ENCODE results near the gene HTRA3. TPM values are rescaled to one million over a fixed set of nuclear protein-coding genes. Genes with fewer than 3 reads are reported as not detected.

HTRA3 gene
- total and polyA plus RNA-seq, 4 donors, result 0.36 to 1.2 (median 1.1) TPM

DNA sequence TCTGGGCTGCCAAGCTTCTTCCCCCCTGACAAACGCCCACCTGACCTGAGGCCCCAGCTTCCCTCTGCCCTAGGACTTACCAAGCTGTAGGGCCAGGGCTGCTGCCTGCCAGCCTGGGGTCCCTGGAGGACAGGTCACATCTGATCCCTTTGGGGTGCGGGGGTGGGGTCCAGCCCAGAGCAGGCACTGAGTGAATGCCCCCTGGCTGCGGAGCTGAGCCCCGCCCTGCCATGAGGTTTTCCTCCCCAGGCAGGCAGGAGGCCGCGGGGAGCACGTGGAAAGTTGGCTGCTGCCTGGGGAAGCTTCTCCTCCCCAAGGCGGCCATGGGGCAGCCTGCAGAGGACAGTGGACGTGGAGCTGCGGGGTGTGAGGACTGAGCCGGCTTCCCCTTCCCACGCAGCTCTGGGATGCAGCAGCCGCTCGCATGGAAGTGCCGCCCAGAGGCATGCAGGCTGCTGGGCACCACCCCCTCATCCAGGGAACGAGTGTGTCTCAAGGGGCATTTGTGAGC is 37.0 kb downstream of the HTRA3 start:
- TF ChIP-seq, protein P1, sequence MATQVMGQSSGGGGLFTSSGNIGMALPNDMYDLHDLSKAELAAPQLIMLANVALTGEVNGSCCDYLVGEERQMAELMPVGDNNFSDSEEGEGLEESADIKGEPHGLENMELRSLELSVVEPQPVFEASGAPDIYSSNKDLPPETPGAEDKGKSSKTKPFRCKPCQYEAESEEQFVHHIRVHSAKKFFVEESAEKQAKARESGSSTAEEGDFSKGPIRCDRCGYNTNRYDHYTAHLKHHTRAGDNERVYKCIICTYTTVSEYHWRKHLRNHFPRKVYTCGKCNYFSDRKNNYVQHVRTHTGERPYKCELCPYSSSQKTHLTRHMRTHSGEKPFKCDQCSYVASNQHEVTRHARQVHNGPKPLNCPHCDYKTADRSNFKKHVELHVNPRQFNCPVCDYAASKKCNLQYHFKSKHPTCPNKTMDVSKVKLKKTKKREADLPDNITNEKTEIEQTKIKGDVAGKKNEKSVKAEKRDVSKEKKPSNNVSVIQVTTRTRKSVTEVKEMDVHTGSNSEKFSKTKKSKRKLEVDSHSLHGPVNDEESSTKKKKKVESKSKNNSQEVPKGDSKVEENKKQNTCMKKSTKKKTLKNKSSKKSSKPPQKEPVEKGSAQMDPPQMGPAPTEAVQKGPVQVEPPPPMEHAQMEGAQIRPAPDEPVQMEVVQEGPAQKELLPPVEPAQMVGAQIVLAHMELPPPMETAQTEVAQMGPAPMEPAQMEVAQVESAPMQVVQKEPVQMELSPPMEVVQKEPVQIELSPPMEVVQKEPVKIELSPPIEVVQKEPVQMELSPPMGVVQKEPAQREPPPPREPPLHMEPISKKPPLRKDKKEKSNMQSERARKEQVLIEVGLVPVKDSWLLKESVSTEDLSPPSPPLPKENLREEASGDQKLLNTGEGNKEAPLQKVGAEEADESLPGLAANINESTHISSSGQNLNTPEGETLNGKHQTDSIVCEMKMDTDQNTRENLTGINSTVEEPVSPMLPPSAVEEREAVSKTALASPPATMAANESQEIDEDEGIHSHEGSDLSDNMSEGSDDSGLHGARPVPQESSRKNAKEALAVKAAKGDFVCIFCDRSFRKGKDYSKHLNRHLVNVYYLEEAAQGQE (IDR thresholded peaks at IDR 0.05), result no peak
- TF ChIP-seq FOXA2 (IDR thresholded peaks at IDR 0.05), result no peak
- no peak for TF ChIP-seq FOXA1 (IDR thresholded peaks at IDR 0.05)
- TF ChIP-seq SP1 (IDR thresholded peaks at IDR 0.05), result no peak
- TF ChIP-seq TAF1 (conservative IDR thresholded peaks at IDR 0.05), result no peak
- TF ChIP-seq, protein P2, sequence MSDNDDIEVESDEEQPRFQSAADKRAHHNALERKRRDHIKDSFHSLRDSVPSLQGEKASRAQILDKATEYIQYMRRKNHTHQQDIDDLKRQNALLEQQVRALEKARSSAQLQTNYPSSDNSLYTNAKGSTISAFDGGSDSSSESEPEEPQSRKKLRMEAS (IDR thresholded peaks at IDR 0.05), result no peak
- TF ChIP-seq, protein P3, sequence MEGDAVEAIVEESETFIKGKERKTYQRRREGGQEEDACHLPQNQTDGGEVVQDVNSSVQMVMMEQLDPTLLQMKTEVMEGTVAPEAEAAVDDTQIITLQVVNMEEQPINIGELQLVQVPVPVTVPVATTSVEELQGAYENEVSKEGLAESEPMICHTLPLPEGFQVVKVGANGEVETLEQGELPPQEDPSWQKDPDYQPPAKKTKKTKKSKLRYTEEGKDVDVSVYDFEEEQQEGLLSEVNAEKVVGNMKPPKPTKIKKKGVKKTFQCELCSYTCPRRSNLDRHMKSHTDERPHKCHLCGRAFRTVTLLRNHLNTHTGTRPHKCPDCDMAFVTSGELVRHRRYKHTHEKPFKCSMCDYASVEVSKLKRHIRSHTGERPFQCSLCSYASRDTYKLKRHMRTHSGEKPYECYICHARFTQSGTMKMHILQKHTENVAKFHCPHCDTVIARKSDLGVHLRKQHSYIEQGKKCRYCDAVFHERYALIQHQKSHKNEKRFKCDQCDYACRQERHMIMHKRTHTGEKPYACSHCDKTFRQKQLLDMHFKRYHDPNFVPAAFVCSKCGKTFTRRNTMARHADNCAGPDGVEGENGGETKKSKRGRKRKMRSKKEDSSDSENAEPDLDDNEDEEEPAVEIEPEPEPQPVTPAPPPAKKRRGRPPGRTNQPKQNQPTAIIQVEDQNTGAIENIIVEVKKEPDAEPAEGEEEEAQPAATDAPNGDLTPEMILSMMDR (IDR thresholded peaks at IDR 0.05; ENCODE audit: low read depth, low read length, missing input control), result no peak
- no peak for TF ChIP-seq YY1 (IDR thresholded peaks at IDR 0.05)
- TF ChIP-seq HNF4A (conservative IDR thresholded peaks at IDR 0.05), result no peak
- TF ChIP-seq GABPA (IDR thresholded peaks at IDR 0.05 in 1 of 2, conservative IDR thresholded peaks at IDR 0.05 in 1 of 2), result no peak
- no peak for TF ChIP-seq RAD21 (IDR thresholded peaks at IDR 0.05)
- no peak for TF ChIP-seq RXRA (IDR thresholded peaks at IDR 0.05)
- TF ChIP-seq, protein P4, sequence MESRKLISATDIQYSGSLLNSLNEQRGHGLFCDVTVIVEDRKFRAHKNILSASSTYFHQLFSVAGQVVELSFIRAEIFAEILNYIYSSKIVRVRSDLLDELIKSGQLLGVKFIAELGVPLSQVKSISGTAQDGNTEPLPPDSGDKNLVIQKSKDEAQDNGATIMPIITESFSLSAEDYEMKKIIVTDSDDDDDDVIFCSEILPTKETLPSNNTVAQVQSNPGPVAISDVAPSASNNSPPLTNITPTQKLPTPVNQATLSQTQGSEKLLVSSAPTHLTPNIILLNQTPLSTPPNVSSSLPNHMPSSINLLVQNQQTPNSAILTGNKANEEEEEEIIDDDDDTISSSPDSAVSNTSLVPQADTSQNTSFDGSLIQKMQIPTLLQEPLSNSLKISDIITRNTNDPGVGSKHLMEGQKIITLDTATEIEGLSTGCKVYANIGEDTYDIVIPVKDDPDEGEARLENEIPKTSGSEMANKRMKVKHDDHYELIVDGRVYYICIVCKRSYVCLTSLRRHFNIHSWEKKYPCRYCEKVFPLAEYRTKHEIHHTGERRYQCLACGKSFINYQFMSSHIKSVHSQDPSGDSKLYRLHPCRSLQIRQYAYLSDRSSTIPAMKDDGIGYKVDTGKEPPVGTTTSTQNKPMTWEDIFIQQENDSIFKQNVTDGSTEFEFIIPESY (IDR thresholded peaks at IDR 0.05), result no peak
- TF ChIP-seq JUND (IDR thresholded peaks at IDR 0.05), result no peak
- TF ChIP-seq HNF4G (IDR thresholded peaks at IDR 0.05), result no peak
- no peak for TF ChIP-seq NR2F2 (IDR thresholded peaks at IDR 0.05)
- TF ChIP-seq, protein P5, sequence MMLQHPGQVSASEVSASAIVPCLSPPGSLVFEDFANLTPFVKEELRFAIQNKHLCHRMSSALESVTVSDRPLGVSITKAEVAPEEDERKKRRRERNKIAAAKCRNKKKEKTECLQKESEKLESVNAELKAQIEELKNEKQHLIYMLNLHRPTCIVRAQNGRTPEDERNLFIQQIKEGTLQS (IDR thresholded peaks at IDR 0.05), result no peak
- TF ChIP-seq EGR1 (IDR thresholded peaks at IDR 0.05; ENCODE audit: low read depth in 2 of 2), result no peak
- no peak overlapping the region for H3K27ac ChIP-seq (ENCODE audit: low read depth in 1 of 2, low read length in 2 of 2)
- peaks cover 0 to under 1% (median 0%) of the 10 kb centered on the region in 4 donors for H3K9me3 ChIP-seq (ENCODE audit: control insufficient read depth in 4 of 4, low read length in 3 of 4)
- H3K36me3 ChIP-seq (ENCODE audit: control insufficient read depth in 4 of 4, insufficient read depth in 3 of 4, low read depth in 1 of 4, low read length in 3 of 4), result no peaks in the 10 kb centered on the region
- no peak overlapping the region for H3K9ac ChIP-seq (ENCODE audit: low read depth in 1 of 2, low read length in 2 of 2)
- no peaks in the 10 kb centered on the region for H3K4me1 ChIP-seq (ENCODE audit: control insufficient read depth in 4 of 4, insufficient read depth in 4 of 4, low read length in 3 of 4)
- no peak overlapping the region for H3K4me3 ChIP-seq (ENCODE audit: low read depth in 1 of 3, low read length in 3 of 3)
- WGBS, result 73% methylated on average over 16 of the region's 16 CpGs
- H3K27me3 ChIP-seq (ENCODE audit: control insufficient read depth in 4 of 4, insufficient read depth in 4 of 4, low read length in 3 of 4), result peaks cover 0 to 3% (median 0%) of the 10 kb centered on the region in 4 donors
- DNase-seq (ENCODE audit: low spot score), result no peak

Data from liver (tissue), 9 donors.